Measurements from ENCODE around the gene SLC9B2. TPM values are rescaled to one million over a fixed set of nuclear protein-coding genes. Genes with fewer than 3 reads are reported as not detected.

Gene SLC9B2
- total RNA-seq, 1 donor from 2014 or later, result 14.6 TPM

GRCh38 chr4:103046416-103047290 is 29.9 kb downstream of the SLC9B2 start:
- Histone ChIP-seq H3K4me3 (no peak overlapping the region), H3K79me2 (ENCODE audit: low read depth) (no peaks in the 10 kb centered on the region), H3K4me1 (no peaks in the 10 kb centered on the region), H3K27me3 (no peaks in the 10 kb centered on the region), H2AFZ (replicated peaks) (no peak overlapping the region), H4K20me1 (ENCODE audit: low read depth) (no peaks in the 10 kb centered on the region), H3K36me3 (no peaks in the 10 kb centered on the region), H3K4me2 (no peak overlapping the region), H3K9ac (no peak overlapping the region), H3F3A (ENCODE audit: low read depth) (no peaks in the 10 kb centered on the region), H3K27ac (no peak overlapping the region), H3K9me3 (ENCODE audit: low read depth) (no peaks in the 10 kb centered on the region)
- H3K36me3 Mint-ChIP-seq, result peaks cover 3% of the 10 kb centered on the region
- H3K4me3 Mint-ChIP-seq, result no peak overlapping the region
- H3K27ac Mint-ChIP-seq, result no peak overlapping the region
- no peaks in the 10 kb centered on the region for H3K9me3 Mint-ChIP-seq
- TF ChIP-seq, protein P1, sequence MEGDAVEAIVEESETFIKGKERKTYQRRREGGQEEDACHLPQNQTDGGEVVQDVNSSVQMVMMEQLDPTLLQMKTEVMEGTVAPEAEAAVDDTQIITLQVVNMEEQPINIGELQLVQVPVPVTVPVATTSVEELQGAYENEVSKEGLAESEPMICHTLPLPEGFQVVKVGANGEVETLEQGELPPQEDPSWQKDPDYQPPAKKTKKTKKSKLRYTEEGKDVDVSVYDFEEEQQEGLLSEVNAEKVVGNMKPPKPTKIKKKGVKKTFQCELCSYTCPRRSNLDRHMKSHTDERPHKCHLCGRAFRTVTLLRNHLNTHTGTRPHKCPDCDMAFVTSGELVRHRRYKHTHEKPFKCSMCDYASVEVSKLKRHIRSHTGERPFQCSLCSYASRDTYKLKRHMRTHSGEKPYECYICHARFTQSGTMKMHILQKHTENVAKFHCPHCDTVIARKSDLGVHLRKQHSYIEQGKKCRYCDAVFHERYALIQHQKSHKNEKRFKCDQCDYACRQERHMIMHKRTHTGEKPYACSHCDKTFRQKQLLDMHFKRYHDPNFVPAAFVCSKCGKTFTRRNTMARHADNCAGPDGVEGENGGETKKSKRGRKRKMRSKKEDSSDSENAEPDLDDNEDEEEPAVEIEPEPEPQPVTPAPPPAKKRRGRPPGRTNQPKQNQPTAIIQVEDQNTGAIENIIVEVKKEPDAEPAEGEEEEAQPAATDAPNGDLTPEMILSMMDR (IDR thresholded peaks at IDR 0.05), result peak; percentile 77
- no peak for TF ChIP-seq EZH2phosphoT487 (IDR thresholded peaks at IDR 0.05)
- TF ChIP-seq EZH2 (IDR thresholded peaks at IDR 0.05), result no peak
- H3K4me1 Mint-ChIP-seq, result no peaks in the 10 kb centered on the region
- peak; percentile 71 for DNase-seq (ENCODE audit: low spot score)
- no peaks in the 10 kb centered on the region for H3K27me3 Mint-ChIP-seq (ENCODE audit: insufficient read depth, low read depth)

DNA sequence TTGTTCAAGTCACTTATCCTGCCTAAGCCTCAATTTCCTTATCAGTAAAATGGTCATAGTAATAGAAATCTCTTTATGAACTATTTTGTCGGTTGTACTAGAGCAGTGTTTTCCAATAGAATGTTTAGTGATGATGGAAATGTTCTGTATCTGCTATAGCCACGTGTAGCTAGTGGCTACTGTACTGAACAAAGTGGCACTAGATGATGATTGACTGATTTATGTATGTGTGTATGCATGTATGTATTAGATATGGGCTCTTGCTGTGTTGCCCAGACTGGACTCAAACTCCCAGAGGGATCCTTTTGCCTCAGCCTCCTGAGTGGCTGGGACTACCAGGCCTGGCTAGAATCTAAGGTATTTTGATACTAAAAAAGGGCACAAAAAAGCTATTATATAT is 32.4 kb downstream of the SLC9B2 start:
- Histone ChIP-seq H3K4me3 (no peak overlapping the region), H3K27me3 (no peaks in the 10 kb centered on the region), H2AFZ (replicated peaks) (no peak overlapping the region), H3K9me3 (ENCODE audit: low read depth) (no peaks in the 10 kb centered on the region), H4K20me1 (ENCODE audit: low read depth) (no peaks in the 10 kb centered on the region), H3K27ac (no peak overlapping the region), H3F3A (ENCODE audit: low read depth) (no peaks in the 10 kb centered on the region), H3K4me2 (no peak overlapping the region), H3K9ac (no peak overlapping the region), H3K4me1 (no peaks in the 10 kb centered on the region), H3K36me3 (no peaks in the 10 kb centered on the region), H3K79me2 (ENCODE audit: low read depth) (no peaks in the 10 kb centered on the region)
- Mint-ChIP-seq H3K27me3 (ENCODE audit: insufficient read depth, low read depth) (no peaks in the 10 kb centered on the region), H3K4me1 (no peaks in the 10 kb centered on the region), H3K4me3 (no peak overlapping the region), H3K9me3 (no peaks in the 10 kb centered on the region), H3K27ac (no peak overlapping the region), H3K36me3 (peaks cover 3% of the 10 kb centered on the region)
- TF ChIP-seq, protein P1 (IDR thresholded peaks at IDR 0.05), result no peak
- TF ChIP-seq EZH2phosphoT487 (IDR thresholded peaks at IDR 0.05), result no peak
- no peak for DNase-seq (ENCODE audit: low spot score)

- no peaks in the 10 kb centered on the region for H3K27me3 Mint-ChIP-seq (ENCODE audit: insufficient read depth, low read depth)
These were observed 40.4 kb downstream of the SLC9B2 start for GRCh38 chr4:103036169-103036568.

More at GRCh38 chr4:103036169-103036568, 40.4 kb downstream of the SLC9B2 start:
- Histone ChIP-seq H3K9me3 (ENCODE audit: low read depth) (no peaks in the 10 kb centered on the region), H3K4me3 (no peak overlapping the region), H3K27ac (no peak overlapping the region), H3K27me3 (no peaks in the 10 kb centered on the region), H3K4me2 (no peak overlapping the region), H3K79me2 (ENCODE audit: low read depth) (no peaks in the 10 kb centered on the region), H3K9ac (no peak overlapping the region), H3F3A (ENCODE audit: low read depth) (no peaks in the 10 kb centered on the region), H4K20me1 (ENCODE audit: low read depth) (no peaks in the 10 kb centered on the region), H3K4me1 (no peaks in the 10 kb centered on the region), H3K36me3 (no peaks in the 10 kb centered on the region), H2AFZ (replicated peaks) (no peak overlapping the region)
- no peaks in the 10 kb centered on the region for H3K4me1 Mint-ChIP-seq
- H3K27ac Mint-ChIP-seq, result no peak overlapping the region
- TF ChIP-seq EZH2phosphoT487 (IDR thresholded peaks at IDR 0.05), result no peak
- TF ChIP-seq, protein P1 (IDR thresholded peaks at IDR 0.05), result no peak
- no peak for TF ChIP-seq EZH2 (IDR thresholded peaks at IDR 0.05)
- H3K9me3 Mint-ChIP-seq, result no peaks in the 10 kb centered on the region
- H3K36me3 Mint-ChIP-seq, result peaks cover 2% of the 10 kb centered on the region
- H3K4me3 Mint-ChIP-seq, result no peak overlapping the region
- DNase-seq (ENCODE audit: low spot score), result no peak

Measured in neural progenitor cell (in vitro differentiated cells).